ENCODE results near the gene PSMG2. TPM values are rescaled to one million over a fixed set of nuclear protein-coding genes. Genes with fewer than 3 reads are reported as not detected.
A peak's percentile ranks its signal among the peaks of the same experiment; 100 is the strongest.

PSMG2 gene
- total RNA-seq, 1 donor from 2014 or later, result 50.1 TPM

DNA sequence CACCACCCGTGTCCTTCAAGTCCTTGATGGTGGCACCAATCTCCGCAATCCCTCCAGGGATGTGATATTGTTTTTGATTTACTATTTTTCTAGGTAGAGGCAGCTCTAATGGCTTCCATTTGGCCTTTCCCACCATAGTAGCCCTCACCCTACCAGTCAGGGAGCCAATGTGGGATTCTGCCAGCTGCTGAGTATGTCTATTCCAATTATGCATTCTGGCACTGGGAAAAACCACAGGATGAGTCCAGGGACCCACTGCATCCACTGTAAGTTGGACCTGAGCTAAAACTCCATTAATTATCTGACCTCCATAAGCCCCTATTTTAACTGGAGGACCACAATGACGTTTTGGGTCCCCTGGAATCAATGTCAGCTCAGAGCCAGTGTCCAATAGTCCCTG, 55.7 kb downstream of the PSMG2 start:
- peak; percentile 76 for DNase-seq (ENCODE audit: low read depth)

DNA sequence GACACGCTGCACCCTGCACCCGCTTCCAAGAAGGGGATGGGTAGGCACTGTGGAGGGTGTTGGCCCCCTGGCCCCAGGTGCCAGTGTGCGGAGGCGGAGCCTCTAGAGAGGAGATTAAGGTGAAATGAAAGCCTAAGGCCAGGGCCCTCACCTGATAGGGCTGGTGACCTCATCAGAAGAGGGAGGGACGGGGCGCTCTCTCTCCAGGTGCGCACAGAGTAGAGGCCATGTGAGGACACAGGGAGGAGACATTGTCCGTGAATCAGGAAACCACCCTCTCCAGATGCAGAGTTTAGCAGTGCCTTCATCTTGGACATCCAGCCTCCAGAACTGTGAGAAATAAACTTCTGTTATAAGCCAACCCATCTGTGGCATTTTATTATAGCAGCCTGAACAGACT, 62.3 kb downstream of the PSMG2 start:
- no peak for DNase-seq (ENCODE audit: low read depth)

DNA sequence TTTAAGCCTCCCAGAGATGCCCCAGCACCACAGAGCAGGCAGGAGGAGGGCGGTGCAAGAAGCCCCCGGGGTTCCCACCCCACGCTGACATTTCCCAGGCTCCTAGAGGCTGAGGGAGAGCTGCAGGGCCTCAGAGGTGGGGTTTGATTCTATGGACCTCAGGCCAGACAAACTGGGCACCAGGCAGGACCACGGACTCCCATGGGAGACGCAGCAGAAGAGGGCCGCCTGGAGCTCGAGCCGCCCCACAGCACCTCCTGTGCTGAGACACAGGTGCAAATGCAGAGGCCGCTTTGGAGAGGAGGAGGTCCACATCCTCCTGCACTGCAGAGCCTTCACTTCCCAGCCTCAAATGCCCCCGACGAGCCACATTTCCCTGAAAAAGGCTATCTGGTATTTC, 62.7 kb downstream of the PSMG2 start:
- DNase-seq (ENCODE audit: low read depth), result no peak

DNA sequence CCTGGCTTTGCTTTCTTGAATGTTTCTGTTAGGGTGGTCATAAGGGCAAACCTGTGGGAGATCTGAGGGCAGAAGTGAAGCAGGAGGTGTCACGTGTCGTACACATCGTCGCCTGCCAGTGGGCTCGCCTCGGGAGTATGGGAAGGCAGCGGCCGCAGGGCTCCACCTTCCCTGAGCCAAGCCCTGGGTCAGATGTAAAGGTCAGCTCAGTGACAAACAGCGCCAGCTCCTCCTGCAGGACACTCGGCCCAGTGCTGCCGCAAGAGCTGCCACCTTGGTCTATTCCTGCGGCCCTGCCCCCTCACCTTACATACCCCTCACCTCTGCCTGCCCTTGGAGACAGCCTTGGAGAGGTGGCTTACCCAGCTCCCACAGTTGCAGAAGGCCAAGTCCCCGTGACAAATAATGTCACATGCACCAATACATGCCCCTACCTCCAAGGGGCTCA, 64.2 kb downstream of the PSMG2 start:
- no peak for DNase-seq (ENCODE audit: low read depth)

DNA sequence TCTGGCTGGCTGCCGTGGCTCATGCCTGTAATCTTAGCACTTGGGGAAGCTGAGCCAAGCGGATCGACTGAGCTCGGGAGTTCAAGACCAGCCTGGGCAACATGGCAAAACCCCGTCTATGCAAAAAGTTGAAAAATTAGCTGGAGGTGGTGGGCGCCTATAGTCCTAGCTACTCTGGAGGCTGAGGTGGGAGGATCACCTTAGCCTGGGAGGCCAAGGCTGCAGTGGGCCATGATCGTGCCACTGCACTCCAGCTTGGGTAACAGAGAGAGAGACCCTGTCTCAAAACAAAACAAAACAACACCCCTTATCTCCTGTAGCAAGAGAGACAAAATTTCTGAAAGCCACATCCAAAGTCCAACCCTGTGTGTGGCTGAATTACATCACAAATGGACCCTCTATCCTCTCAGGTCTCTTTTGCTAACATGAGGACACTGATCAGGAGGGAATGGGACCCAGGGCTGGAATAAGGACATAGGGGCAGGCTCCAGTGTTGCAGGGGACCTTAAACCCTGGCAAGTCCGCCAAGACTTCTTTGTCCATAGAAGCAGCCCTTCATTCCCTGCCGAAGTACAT, 64.8 kb downstream of the PSMG2 start:
- no peak for DNase-seq (ENCODE audit: low read depth)

DNA sequence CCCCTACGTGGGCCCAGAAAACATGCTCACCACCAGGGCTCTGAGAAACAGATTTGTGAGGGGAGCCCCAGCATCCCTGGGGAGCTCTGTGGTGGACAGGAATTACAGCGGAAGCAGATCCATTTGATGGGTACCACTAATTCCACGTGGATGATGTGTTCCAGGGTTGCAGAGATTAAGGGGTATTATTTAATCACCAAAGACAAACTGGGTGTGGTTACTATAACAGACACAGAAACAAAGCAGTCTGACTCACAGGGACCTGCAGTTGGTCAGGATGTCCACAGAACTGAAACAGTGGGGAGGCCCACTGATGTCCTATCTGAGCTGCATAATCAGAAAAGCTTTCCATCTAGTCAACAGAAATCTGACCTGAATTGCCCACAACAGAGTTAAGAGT, 65.8 kb downstream of the PSMG2 start:
- DNase-seq (ENCODE audit: low read depth), result peak; percentile 45

DNA sequence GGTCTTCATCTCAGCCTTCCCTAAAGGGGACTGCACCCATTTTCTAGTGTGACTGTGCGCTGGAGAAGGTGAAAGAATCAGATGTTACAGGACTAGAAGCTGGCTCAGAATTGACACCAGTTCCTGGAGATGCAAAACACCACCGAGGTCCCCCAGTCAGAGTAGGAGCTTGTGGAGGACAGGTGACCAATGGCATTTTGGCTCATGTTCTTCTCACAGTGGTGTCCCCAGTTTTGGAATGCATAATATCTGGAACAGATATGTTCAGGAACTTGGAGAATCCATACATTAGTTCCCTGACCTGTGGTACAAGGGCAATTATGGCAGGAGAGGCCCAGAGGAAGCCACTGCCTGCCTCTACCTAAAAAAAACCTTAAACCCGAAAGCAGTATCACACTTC, 66.3 kb downstream of the PSMG2 start:
- no peak for DNase-seq (ENCODE audit: low read depth)

DNA sequence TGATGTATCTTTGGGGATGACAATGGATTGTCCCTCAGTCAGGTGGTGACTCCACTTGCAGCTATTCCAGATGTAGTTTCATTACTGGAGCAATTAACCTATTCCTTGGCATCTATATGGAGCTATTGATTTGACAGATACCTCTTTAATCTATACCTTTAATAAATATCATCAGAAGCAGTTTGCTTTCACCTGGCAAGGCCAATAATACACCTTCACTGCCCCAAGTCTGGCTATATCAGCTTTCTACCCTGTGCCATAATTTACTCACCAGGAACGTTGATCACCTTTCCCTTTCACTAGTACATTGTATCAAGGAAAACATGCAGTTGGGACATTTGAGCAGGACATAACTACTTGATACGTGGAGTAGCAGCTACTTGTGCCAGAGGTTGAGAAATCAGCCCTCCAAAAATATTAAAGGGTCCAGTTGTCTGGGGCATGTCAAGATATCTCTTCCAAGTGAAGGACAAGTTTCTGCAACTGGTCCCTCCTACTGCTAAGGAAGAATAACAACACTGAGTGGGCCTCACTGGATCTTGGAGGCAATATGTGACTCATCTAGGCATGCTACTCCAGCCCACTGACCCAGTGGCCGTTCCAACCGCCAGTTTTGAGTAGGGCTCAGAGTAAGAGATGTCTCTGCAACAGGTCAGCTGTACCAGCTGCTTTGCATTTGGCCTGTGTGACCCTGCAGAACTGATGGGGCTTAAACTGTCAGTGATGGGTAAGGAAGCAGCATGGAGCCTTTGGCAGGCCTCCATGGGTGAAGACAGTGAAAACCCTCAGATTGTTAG, 67.0 kb downstream of the PSMG2 start:
- peak; percentile 33 for DNase-seq (ENCODE audit: low read depth)

DNA sequence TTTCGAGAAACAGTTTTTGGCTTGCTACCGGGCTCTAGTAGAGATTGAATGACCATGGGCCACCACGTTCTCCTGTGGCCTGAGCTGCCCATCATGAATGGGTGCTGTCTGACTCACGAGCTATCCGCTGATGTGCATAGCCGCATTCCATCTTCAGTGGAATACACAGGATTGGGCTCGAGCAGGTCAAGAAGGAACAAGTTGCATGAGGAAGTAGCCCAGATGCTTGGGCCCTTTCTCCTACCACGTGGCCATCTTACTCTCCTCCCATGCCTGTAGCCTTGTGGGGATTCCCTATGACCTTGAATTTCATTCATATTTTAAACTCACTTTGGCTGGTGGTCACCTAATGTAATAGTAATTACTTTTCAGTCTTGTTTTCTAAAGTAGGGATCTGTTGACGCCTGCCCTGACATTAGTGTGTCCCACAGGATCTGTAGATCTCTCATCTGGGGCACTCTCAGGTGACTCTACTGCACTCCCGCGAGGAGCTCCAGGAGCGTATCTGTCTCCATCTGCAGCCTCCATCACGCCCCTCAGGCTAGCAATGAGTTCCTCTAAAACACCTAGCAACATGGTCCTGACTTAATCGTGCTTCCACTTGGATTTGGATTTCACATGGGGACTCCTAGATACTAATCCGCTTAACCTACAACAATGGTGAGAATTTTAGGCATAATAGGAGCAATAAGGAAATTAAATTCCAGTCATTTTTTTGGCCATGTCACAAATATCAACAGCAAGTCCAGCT, 67.8 kb downstream of the PSMG2 start:
- DNase-seq (ENCODE audit: low read depth), result no peak

DNA sequence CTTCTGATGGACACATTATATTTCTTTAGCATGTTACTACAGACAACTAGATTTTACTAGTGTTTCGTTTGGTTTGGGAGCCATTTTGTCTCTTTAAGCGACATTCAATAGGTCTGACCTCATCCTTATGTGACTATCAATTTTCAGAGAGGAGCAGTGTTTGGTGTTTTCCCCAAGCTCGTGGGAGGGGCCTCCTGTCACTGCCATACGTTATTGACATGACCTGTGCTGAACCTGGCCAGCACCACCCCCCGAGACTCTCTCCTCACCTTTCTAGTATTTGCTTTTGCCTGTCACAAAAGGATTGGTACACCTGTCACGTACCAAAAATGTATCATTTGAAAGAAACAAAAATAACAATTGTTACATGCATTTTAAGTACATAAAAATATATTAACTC, 69.3 kb downstream of the PSMG2 start:
- DNase-seq (ENCODE audit: low read depth), result no peak

DNA sequence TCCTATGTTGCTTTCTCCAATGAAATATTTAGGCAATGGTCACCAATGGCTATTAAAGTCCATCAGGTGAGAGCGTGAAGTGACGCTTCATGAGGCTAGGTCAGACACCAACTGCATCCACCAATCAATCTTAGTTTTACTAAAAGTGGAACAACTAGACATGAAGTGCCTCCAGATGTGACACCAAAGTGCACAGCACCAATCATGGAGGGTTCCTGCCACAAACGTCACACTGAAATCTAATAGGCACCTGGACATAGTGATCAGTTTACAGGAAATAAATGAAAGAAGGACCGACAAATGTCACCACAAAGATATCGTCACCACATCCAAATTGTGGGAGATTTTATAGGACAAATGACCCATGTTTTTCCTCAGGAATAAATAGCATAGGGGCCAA, 70.5 kb downstream of the PSMG2 start:
- no peak for DNase-seq (ENCODE audit: low read depth)

DNA sequence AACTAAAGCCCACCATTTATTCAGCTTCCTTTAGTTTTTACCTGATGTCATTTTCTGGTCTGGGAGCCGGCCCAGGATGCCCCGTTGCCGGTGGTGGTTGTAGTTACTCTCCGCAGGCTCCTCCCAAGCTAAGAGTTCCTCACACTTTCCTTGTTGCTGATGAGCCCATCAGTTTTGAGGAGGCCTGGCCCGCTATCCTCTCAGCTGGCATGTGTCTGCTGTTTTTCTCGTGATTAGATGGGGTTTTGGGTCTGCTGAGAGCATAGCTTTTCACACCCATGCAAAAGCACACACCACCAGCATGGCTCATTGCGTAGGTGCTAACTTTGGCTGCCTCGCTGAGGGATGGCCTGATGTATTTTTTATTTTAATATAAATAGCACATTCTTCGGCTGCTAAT, 72.1 kb downstream of the PSMG2 start:
- no peak for DNase-seq (ENCODE audit: low read depth)

Other genes starting within 250 kb of the PSMG2 start
- 43.1 and 53.9 TPM in 2 replicates for gene SPIRE1, start 44.9 kb upstream of the PSMG2 start, total RNA-seq
- gene CEP76, start 319 bp upstream of the PSMG2 start, total RNA-seq, result 5.8 and 9.7 TPM in 2 replicates
- 38.5 and 46.6 TPM in 2 replicates for gene PTPN2, start 181.2 kb downstream of the PSMG2 start, total RNA-seq
- gene SEH1L, start 245.0 kb downstream of the PSMG2 start, total RNA-seq, result 17.8 and 27.0 TPM in 2 replicates